Naive B cell (primary cell): Measurements from ENCODE around the gene CYP2U1. TPM values are rescaled to one million over a fixed set of nuclear protein-coding genes. Genes with fewer than 3 reads are reported as not detected.
A peak's percentile ranks its signal among the peaks of the same experiment; 100 is the strongest.
"Not testable (repeated sequence)": the region's sequence is repeated elsewhere in the genome, so short reads cannot be mapped to it uniquely, and the experiment has no call there.

Experiments used
- ATAC-seq, 2 donors: fragments of 150-1000 bp; cut with Tn5 transposase; 2 replicates each; pipeline ENCODE4 v1.10.0; 2021; ENCODE audit warnings: low read depth in 2 of 2, mild to moderate bottlenecking in 2 of 2, moderate library complexity in 2 of 2
- DNase-seq: peaks from one replicate; pipeline ENCODE4 v3.0.0; 2022
- H3K27ac Mint-ChIP-seq, 6 donors: one replicate each; pipeline ENCODE4 v1.8.0; 2020 to 2022; ENCODE audit warnings: mild to moderate bottlenecking in 6 of 6, mixed read lengths in 6 of 6, moderate library complexity in 5 of 6, inconsistent platforms in 2 of 6
- H3K27me3 Mint-ChIP-seq, 3 donors: one replicate each; pipeline ENCODE4 v1.8.0; 2021 to 2022; ENCODE audit warnings: mixed read lengths in 3 of 3, mild to moderate bottlenecking in 1 of 3
- H3K36me3 Mint-ChIP-seq, 2 donors: one replicate each; pipeline ENCODE4 v1.8.0; 2020 to 2022; ENCODE audit warnings: mixed read lengths in 2 of 2, inconsistent platforms in 1 of 2, mild to moderate bottlenecking in 1 of 2
- H3K4me1 Mint-ChIP-seq, 3 donors: one replicate each; pipeline ENCODE4 v1.8.0; 2020 to 2022; ENCODE audit warnings: mixed read lengths in 3 of 3, inconsistent platforms in 1 of 3, mild to moderate bottlenecking in 1 of 3, moderate library complexity in 1 of 3
- H3K4me3 Mint-ChIP-seq, 8 donors: one replicate each; pipeline ENCODE4 v1.8.0; 2020 to 2022; ENCODE audit warnings: mild to moderate bottlenecking in 8 of 8, mixed read lengths in 8 of 8, moderate library complexity in 8 of 8, inconsistent platforms in 2 of 8
- H3K9me3 Mint-ChIP-seq, 7 donors: one replicate each; pipeline ENCODE4 v1.8.0; 2020 to 2022; ENCODE audit warnings: mixed read lengths in 7 of 7, mild to moderate bottlenecking in 5 of 7, inconsistent platforms in 2 of 7, moderate library complexity in 1 of 7
- polyA plus RNA-seq, 6 donors: library from polyadenylated mRNA; unstranded; fragments of 300-500 nt; fragmentation: Illumina TruSeq; gene quantifications; one replicate each; pipeline ENCODE4 v1.2.3, GENCODE V29; 2021; ENCODE audit warnings: low read depth in 6 of 6

The CYP2U1 gene
- polyA plus RNA-seq, 6 donors from 2014 or later: 11.3 to 25.6 (median 14.6) TPM

GRCh38 chr4:107931775-107932321 is 499 bp downstream of the CYP2U1 start:
- H3K36me3 Mint-ChIP-seq: no peaks in the 10 kb centered on the region
- no peaks in the 10 kb centered on the region for H3K9me3 Mint-ChIP-seq
- no peaks in the 10 kb centered on the region for H3K27me3 Mint-ChIP-seq
- DNase-seq (peak; percentile 71), ATAC-seq (peak; percentile 40)
- H3K4me1 Mint-ChIP-seq: peaks cover 40 to 56% (median 47%) of the 10 kb centered on the region in 3 donors
- H3K27ac Mint-ChIP-seq: peak overlapping the region; percentile 70 to 97 (median 92)
- peak overlapping the region; percentile 86 to 96 (median 92) for H3K4me3 Mint-ChIP-seq

GRCh38 chr4:107935246-107935645 is 3.9 kb downstream of the CYP2U1 start:
- Mint-ChIP-seq H3K27me3 (no peaks in the 10 kb centered on the region), H3K9me3 (no peaks in the 10 kb centered on the region), H3K4me1 (peaks cover 49 to 62% (median 56%) of the 10 kb centered on the region in 3 donors), H3K36me3 (peaks cover 7% of the 10 kb centered on the region in 2 donors), H3K4me3 (peak overlapping the region in 1 of 8 donors; percentile 86), H3K27ac (peak overlapping the region; percentile 0 to 78 (median 66))
- DNase-seq (no peak), ATAC-seq (no peak)

GRCh38 chr4:107937040-107937439 is 5.7 kb downstream of the CYP2U1 start:
- H3K4me1 Mint-ChIP-seq: peaks cover 40 to 49% (median 47%) of the 10 kb centered on the region in 3 donors
- H3K27ac Mint-ChIP-seq: peak overlapping the region; percentile 67 to 95 (median 84)
- DNase-seq: peak; percentile 32
- peak overlapping the region; percentile 2 to 69 (median 36) for H3K4me3 Mint-ChIP-seq
- ATAC-seq: peak; percentile 75 to 79
- H3K27me3 Mint-ChIP-seq: no peaks in the 10 kb centered on the region
- H3K36me3 Mint-ChIP-seq: peaks cover 7% of the 10 kb centered on the region in 2 donors
- H3K9me3 Mint-ChIP-seq: no peaks in the 10 kb centered on the region

- H3K27me3 Mint-ChIP-seq: no peaks in the 10 kb centered on the region
- no peak for DNase-seq
- ATAC-seq: no peak
- H3K27ac Mint-ChIP-seq: no peak overlapping the region
- H3K9me3 Mint-ChIP-seq: no peaks in the 10 kb centered on the region
- no peak overlapping the region for H3K4me3 Mint-ChIP-seq
- peaks cover 7% of the 10 kb centered on the region in 2 donors for H3K36me3 Mint-ChIP-seq
- H3K4me1 Mint-ChIP-seq: peaks cover 25 to 29% (median 26%) of the 10 kb centered on the region in 3 donors
Observed at GRCh38 chr4:107939307-107939706, 8.0 kb downstream of the CYP2U1 start.

GRCh38 chr4:107945809-107946208 is 14.5 kb downstream of the CYP2U1 start:
- Mint-ChIP-seq H3K27ac (no peak overlapping the region), H3K27me3 (no peaks in the 10 kb centered on the region), H3K4me1 (no peaks in the 10 kb centered on the region), H3K4me3 (no peak overlapping the region), H3K9me3 (no peaks in the 10 kb centered on the region), H3K36me3 (peaks cover 12 to 41% of the 10 kb centered on the region in 2 donors)
- no peak for DNase-seq
- no peak for ATAC-seq

- ATAC-seq: no peak
- Mint-ChIP-seq H3K36me3 (peaks cover 33 to 46% of the 10 kb centered on the region in 2 donors), H3K9me3 (peaks cover under 1 to 12% (median 6%) of the 10 kb centered on the region in 7 donors), H3K4me3 (no peak overlapping the region), H3K4me1 (no peaks in the 10 kb centered on the region), H3K27me3 (peaks cover 0 to 1% (median 0%) of the 10 kb centered on the region in 3 donors), H3K27ac (no peak overlapping the region)
- no peak for DNase-seq
Observed at GRCh38 chr4:107950746-107951540, 19.6 kb downstream of the CYP2U1 start.

GRCh38 chr4:107951551-107951950 is 20.2 kb downstream of the CYP2U1 start:
- Mint-ChIP-seq H3K9me3 (peaks cover 6 to 18% (median 12%) of the 10 kb centered on the region in 7 donors), H3K36me3 (peaks cover 39 to 46% of the 10 kb centered on the region in 2 donors), H3K27me3 (peaks cover 0 to 7% (median 0%) of the 10 kb centered on the region in 3 donors), H3K4me1 (no peaks in the 10 kb centered on the region), H3K4me3 (no peak overlapping the region), H3K27ac (no peak overlapping the region)
- DNase-seq (no peak), ATAC-seq (no peak)

GRCh38 chr4:107956011-107956410 is 24.7 kb downstream of the CYP2U1 start:
- H3K4me3 Mint-ChIP-seq: no peak overlapping the region
- peaks cover 27 to 34% of the 10 kb centered on the region in 2 donors for H3K36me3 Mint-ChIP-seq
- peaks cover 8 to 46% (median 23%) of the 10 kb centered on the region in 7 donors for H3K9me3 Mint-ChIP-seq
- peaks cover 0 to 15% (median 8%) of the 10 kb centered on the region in 3 donors for H3K27me3 Mint-ChIP-seq
- DNase-seq (no peak), ATAC-seq (no peak)
- no peak overlapping the region for H3K27ac Mint-ChIP-seq
- H3K4me1 Mint-ChIP-seq: no peaks in the 10 kb centered on the region

GRCh38 chr4:107966903-107967302 is 35.6 kb downstream of the CYP2U1 start:
- H3K27ac Mint-ChIP-seq: no peak overlapping the region
- DNase-seq (no peak), ATAC-seq (peak; percentile 52 to 64)
- H3K4me1 Mint-ChIP-seq: no peaks in the 10 kb centered on the region
- no peaks in the 10 kb centered on the region for H3K36me3 Mint-ChIP-seq
- H3K27me3 Mint-ChIP-seq: peaks cover 0 to 9% (median 0%) of the 10 kb centered on the region in 3 donors
- H3K4me3 Mint-ChIP-seq: no peak overlapping the region
- peaks cover 0 to 11% (median 4%) of the 10 kb centered on the region in 7 donors for H3K9me3 Mint-ChIP-seq

- not testable (repeated sequence) for ATAC-seq, H3K4me3 Mint-ChIP-seq, DNase-seq, H3K4me1 Mint-ChIP-seq, H3K36me3 Mint-ChIP-seq, H3K27me3 Mint-ChIP-seq, H3K27ac Mint-ChIP-seq
- peaks cover 0 to 11% (median 4%) of the 10 kb centered on the region in 7 donors for H3K9me3 Mint-ChIP-seq
Observed at GRCh38 chr4:107967519-107967918, 36.2 kb downstream of the CYP2U1 start.

GRCh38 chr4:107967921-107968320 is 36.6 kb downstream of the CYP2U1 start:
- peaks cover 0 to 11% (median 4%) of the 10 kb centered on the region in 7 donors for H3K9me3 Mint-ChIP-seq
- DNase-seq, H3K27ac Mint-ChIP-seq, ATAC-seq, H3K27me3 Mint-ChIP-seq, H3K4me3 Mint-ChIP-seq, H3K4me1 Mint-ChIP-seq, H3K36me3 Mint-ChIP-seq: not testable (repeated sequence)

GRCh38 chr4:107970063-107970798 is 38.9 kb downstream of the CYP2U1 start:
- no peak for ATAC-seq
- H3K36me3 Mint-ChIP-seq: no peaks in the 10 kb centered on the region
- H3K27me3 Mint-ChIP-seq: peaks cover 0 to 9% (median 0%) of the 10 kb centered on the region in 3 donors
- H3K4me3 Mint-ChIP-seq: no peak overlapping the region
- H3K9me3 Mint-ChIP-seq: peaks cover 0 to 11% (median 4%) of the 10 kb centered on the region in 7 donors
- H3K27ac Mint-ChIP-seq: peak overlapping the region in 1 of 6 donors; percentile 31
- DNase-seq: no peak
- H3K4me1 Mint-ChIP-seq: no peaks in the 10 kb centered on the region

- Mint-ChIP-seq H3K9me3 (peaks cover 0 to 5% (median under 1%) of the 10 kb centered on the region in 7 donors), H3K27ac (peak overlapping the region in 1 of 6 donors; percentile 0), H3K36me3 (no peaks in the 10 kb centered on the region), H3K27me3 (peaks cover 0 to 9% (median 0%) of the 10 kb centered on the region in 3 donors), H3K4me3 (no peak overlapping the region), H3K4me1 (no peaks in the 10 kb centered on the region)
- DNase-seq (no peak), ATAC-seq (no peak)
Observed at GRCh38 chr4:107972605-107973004, 41.3 kb downstream of the CYP2U1 start.
